ENCODE data around the gene MNDA. TPM values are rescaled to one million over a fixed set of nuclear protein-coding genes. Genes with fewer than 3 reads are reported as not detected.

Gene MNDA
- total RNA-seq, 1 experiment from 2014 or later: not detected

GRCh38 chr1:158799689-158800088, 31.5 kb upstream of the MNDA start:
- Mint-ChIP-seq H3K36me3 (ENCODE audit: insufficient read depth, unreplicated experiment) (no peaks in the 10 kb centered on the region), H3K27me3 (ENCODE audit: insufficient read depth, unreplicated experiment) (peaks cover 86% of the 10 kb centered on the region), H3K4me1 (ENCODE audit: insufficient read depth, unreplicated experiment) (no peaks in the 10 kb centered on the region), H3K4me3 (ENCODE audit: unreplicated experiment) (no peak overlapping the region), H3K9me3 (ENCODE audit: unreplicated experiment) (no peaks in the 10 kb centered on the region), H3K27ac (ENCODE audit: low read depth, unreplicated experiment) (no peak overlapping the region)
- no peak for TF ChIP-seq CTCF (IDR thresholded peaks at IDR 0.05; ENCODE audit: unreplicated experiment)
- intact Hi-C loops (cut with micrococcal nuclease): loop anchor here (5.0 kb wide), 1 partner anchor 273 kb away; no protein-coding TSS in a partner anchor
- no peak for DNase-seq (ENCODE audit: unreplicated experiment)
- no TSS peak for BruUV-seq (replicated peaks)
- CTCF ChIA-PET: interaction anchor here (0.5 to 0.7 kb wide), 4 partner anchors 12 to 198 kb away, joined by 3 to 4 read pairs (median 3); no protein-coding TSS in a partner anchor
- POLR2A ChIA-PET: no interaction called here

- no peaks in the 10 kb centered on the region for H3K4me1 Mint-ChIP-seq (ENCODE audit: insufficient read depth, unreplicated experiment)
- no peaks in the 10 kb centered on the region for H3K9me3 Mint-ChIP-seq (ENCODE audit: unreplicated experiment)
- H3K27me3 Mint-ChIP-seq (ENCODE audit: insufficient read depth, unreplicated experiment): peaks cover 79% of the 10 kb centered on the region
- ChIA-PET CTCF (interaction anchor here (0.6 to 0.7 kb wide), 2 partner anchors 11 to 136 kb away, joined by 3 to 4 read pairs; no protein-coding TSS in a partner anchor), POLR2A (no interaction called here)
- no peak overlapping the region for H3K27ac Mint-ChIP-seq (ENCODE audit: low read depth, unreplicated experiment)
- BruUV-seq (replicated peaks): no TSS peak
- no peak for TF ChIP-seq CTCF (IDR thresholded peaks at IDR 0.05; ENCODE audit: unreplicated experiment)
- H3K36me3 Mint-ChIP-seq (ENCODE audit: insufficient read depth, unreplicated experiment): no peaks in the 10 kb centered on the region
- no peak for DNase-seq (ENCODE audit: unreplicated experiment)
- no peak overlapping the region for H3K4me3 Mint-ChIP-seq (ENCODE audit: unreplicated experiment)
- intact Hi-C loops (cut with micrococcal nuclease): no loop called here
Measured at GRCh38 chr1:158800526-158800925, 30.6 kb upstream of the MNDA start.

GRCh38 chr1:158801396-158801795, 29.8 kb upstream of the MNDA start:
- TF ChIP-seq CTCF (IDR thresholded peaks at IDR 0.05; ENCODE audit: unreplicated experiment): no peak
- H3K36me3 Mint-ChIP-seq (ENCODE audit: insufficient read depth, unreplicated experiment): no peaks in the 10 kb centered on the region
- no TSS peak for BruUV-seq (replicated peaks)
- H3K27ac Mint-ChIP-seq (ENCODE audit: low read depth, unreplicated experiment): no peak overlapping the region
- no peaks in the 10 kb centered on the region for H3K9me3 Mint-ChIP-seq (ENCODE audit: unreplicated experiment)
- intact Hi-C loops (cut with micrococcal nuclease): no loop called here
- H3K27me3 Mint-ChIP-seq (ENCODE audit: insufficient read depth, unreplicated experiment): peaks cover 79% of the 10 kb centered on the region
- H3K4me1 Mint-ChIP-seq (ENCODE audit: insufficient read depth, unreplicated experiment): no peaks in the 10 kb centered on the region
- no peak overlapping the region for H3K4me3 Mint-ChIP-seq (ENCODE audit: unreplicated experiment)
- no peak for DNase-seq (ENCODE audit: unreplicated experiment)
- POLR2A ChIA-PET: no interaction called here
- CTCF ChIA-PET: interaction anchor here (0.7 kb wide), 2 partner anchors 76 to 83 kb away, joined by 3 read pairs; no protein-coding TSS in a partner anchor

GRCh38 chr1:158803678-158804077, 27.5 kb upstream of the MNDA start:
- no peaks in the 10 kb centered on the region for H3K4me1 Mint-ChIP-seq (ENCODE audit: insufficient read depth, unreplicated experiment)
- no peaks in the 10 kb centered on the region for H3K9me3 Mint-ChIP-seq (ENCODE audit: unreplicated experiment)
- POLR2A ChIA-PET: no interaction called here
- peaks cover 85% of the 10 kb centered on the region for H3K27me3 Mint-ChIP-seq (ENCODE audit: insufficient read depth, unreplicated experiment)
- no peak for TF ChIP-seq CTCF (IDR thresholded peaks at IDR 0.05; ENCODE audit: unreplicated experiment)
- intact Hi-C loops (cut with micrococcal nuclease): no loop called here
- no peaks in the 10 kb centered on the region for H3K36me3 Mint-ChIP-seq (ENCODE audit: insufficient read depth, unreplicated experiment)
- CTCF ChIA-PET: no interaction called here
- no peak for DNase-seq (ENCODE audit: unreplicated experiment)
- H3K27ac Mint-ChIP-seq (ENCODE audit: low read depth, unreplicated experiment): no peak overlapping the region
- no TSS peak for BruUV-seq (replicated peaks)
- H3K4me3 Mint-ChIP-seq (ENCODE audit: unreplicated experiment): no peak overlapping the region
